Adrenal gland (tissue), 12 donors: ENCODE data around the gene NUAK1. TPM values are rescaled to one million over a fixed set of nuclear protein-coding genes. Genes with fewer than 3 reads are reported as not detected.

Experiments
- DNase-seq, 7 donors: peaks; one replicate each; pipeline ENCODE4 v3.0.0-alpha.2; 2019 to 2020
- H3K27ac ChIP-seq, 5 donors: fragments of 200-600 bp; sonication (generic) in 4 of 5; 1 replicate in 3 of 5; 2 replicates in 2 of 5; pipeline versions ENCODE4 v1.5.1 to v1.8.0; 2016 to 2020; ENCODE audit warnings: mild to moderate bottlenecking in 1 of 5
- H3K27me3 ChIP-seq: fragments of 200-600 bp; 2 replicates; pipeline ENCODE4 v1.8.0; 2021
- H3K36me3 ChIP-seq, 2 donors: fragments of 200-600 bp; replicated peaks in 1 of 2; 1 replicate in 1 of 2; 2 replicates in 1 of 2; pipeline versions ENCODE4 v1.5.1 to v1.8.0; 2018 to 2022
- H3K4me1 ChIP-seq, 2 donors: fragments of 200-600 bp; replicated peaks in 1 of 2; 1 replicate in 1 of 2; 2 replicates in 1 of 2; pipeline versions ENCODE4 v1.5.1 to v1.8.0; 2018 to 2021
- H3K4me3 ChIP-seq, 4 donors: fragments of 200-600 bp; sonication (generic) in 3 of 4; one replicate each; pipeline ENCODE4 v1.5.1; 2016 to 2018
- H3K9me3 ChIP-seq, 3 donors: fragments of 200-600 bp; sonication (generic) in 1 of 3; replicated peaks in 1 of 3; 1 replicate in 2 of 3; 2 replicates in 1 of 3; pipeline versions ENCODE4 v1.5.1 to v1.8.0; 2016 to 2021
- CTCF ChIP-seq, 6 experiments: fragments of 450-650 bp in 4 of 6; fragments of 200-600 bp in 2 of 6; sonication (generic) in 1 of 6; IDR thresholded peaks; 1 replicate in 5 of 6; 2 replicates in 1 of 6; pipeline versions ENCODE4 v1.5.1 to v1.8.0; 2016 to 2021; ENCODE audit warnings: antibody characterized with exemption in 6 of 6, mild to moderate bottlenecking in 2 of 6, moderate library complexity in 1 of 6
- POLR2A ChIP-seq, 2 donors: fragments of 450-650 bp; IDR thresholded peaks; one replicate each; pipeline ENCODE4 v1.6.1; 2017; ENCODE audit warnings: antibody characterized with exemption in 2 of 2, mild to moderate bottlenecking in 2 of 2, moderate library complexity in 1 of 2
- WGBS, 4 donors: extraction: QIAGEN DNeasy Blood & Tissue Kit in 2 of 4; methylation state at CpG; one replicate each; pipeline versions ENCODE4 v1.1.5 to v1.1.7; 2013 to 2017; 5-methylcytosine and 5-hydroxymethylcytosine counted together
- intact Hi-C, 2 donors: fragments of 100-400 bp; cut with DNase I; formaldehyde crosslinking; loops; one replicate each; pipeline versions ENCODE4 v1.14.1 to v1.15.0; 2022 to 2023
- polyA plus RNA-seq, 3 donors: library from polyadenylated mRNA; stranded (reverse); fragments of 200-250 nt in 2 of 3; fragments of 350-450 nt in 1 of 3; fragmentation: Illumina TruSeq in 1 of 3; extraction: RNeasy Lipid Tissue Mini Kit (QIAGEN cat#74804) in 1 of 3; gene quantifications; one replicate each; pipeline ENCODE4 v1.2.3, GENCODE V29; 2013 to 2014
- total RNA-seq, 9 donors: library from RNA; depleted of rRNA in 4 of 9; stranded (reverse); fragments of >200 nt in 4 of 9; fragments of 120-200 nt in 1 of 9; fragmentation: NEBNext Ultra II Directional in 1 of 9; extraction: Animal tissue kit (Norgen Biotek cat#: 25700) in 1 of 9; gene quantifications; one replicate each; pipeline versions ENCODE4 v1.1.0 to v1.2.4, GENCODE V29; 2013 to 2023
- donor health status: healthy with polysubstance abuse.
- donor health status: Bipolar disorder and iron deficiency.
- donor health status: DM: yes; HTN: yes; CAD: no.
- donor health status: DM: no; HTN: no; CAD: no.
- donor health status: DM: no; HTN: no; CAD: no.
- donor health status: DM: yes; HTN: yes; CAD: no.

The NUAK1 gene
- total and polyA plus RNA-seq, 12 donors, result 2.4 to 15.1 (median 8.4) TPM

GRCh38 chr12:106107566-106107965 is 31.2 kb downstream of the NUAK1 start:
- TF ChIP-seq POLR2A (IDR thresholded peaks at IDR 0.05) (no peak), CTCF (IDR thresholded peaks at IDR 0.05) (no peak)
- no peaks in the 10 kb centered on the region for H3K27me3 ChIP-seq
- no peaks in the 10 kb centered on the region for H3K9me3 ChIP-seq
- no peaks in the 10 kb centered on the region for H3K36me3 ChIP-seq
- no peak for DNase-seq
- intact Hi-C loops, result no loop called here
- 75 to 81% (median 80%) methylated on average over 2 of the region's 2 CpGs for WGBS, 4 donors
- peaks cover 12 to 52% of the 10 kb centered on the region in 2 donors for H3K4me1 ChIP-seq
- no peak overlapping the region for H3K4me3 ChIP-seq
- peak overlapping the region in 1 of 5 donors; percentile 59 for H3K27ac ChIP-seq

- H3K9me3 ChIP-seq, result no peaks in the 10 kb centered on the region
- H3K4me3 ChIP-seq, result no peak overlapping the region
- H3K27ac ChIP-seq, result peak overlapping the region in 3 of 5 donors; percentile 14 to 57 (median 37)
- no peak for TF ChIP-seq POLR2A (IDR thresholded peaks at IDR 0.05)
- no peak for TF ChIP-seq CTCF (IDR thresholded peaks at IDR 0.05)
- no peaks in the 10 kb centered on the region for H3K27me3 ChIP-seq
- H3K4me1 ChIP-seq, result peaks cover 12 to 47% of the 10 kb centered on the region in 2 donors
- 37 to 48% (median 46%) methylated on average over 6 of the region's 6 CpGs for WGBS, 4 donors
- DNase-seq, result no peak
- no peaks in the 10 kb centered on the region for H3K36me3 ChIP-seq
- intact Hi-C loops, result no loop called here
Measured at GRCh38 chr12:106106892-106107291, 31.9 kb downstream of the NUAK1 start.

- Histone ChIP-seq H3K9me3 (no peaks in the 10 kb centered on the region), H3K4me3 (no peak overlapping the region), H3K27me3 (no peaks in the 10 kb centered on the region), H3K27ac (peak overlapping the region in 3 of 5 donors; percentile 14 to 57 (median 47)), H3K4me1 (peaks cover 12 to 47% of the 10 kb centered on the region in 2 donors), H3K36me3 (no peaks in the 10 kb centered on the region)
- TF ChIP-seq CTCF (IDR thresholded peaks at IDR 0.05), result no peak
- TF ChIP-seq POLR2A (IDR thresholded peaks at IDR 0.05), result no peak
- intact Hi-C loops, result no loop called here
- peak in 4 of 7 donors; percentile 43 to 67 (median 50) for DNase-seq
- WGBS, 4 donors, result 29 to 40% (median 36%) methylated on average over 4 of the region's 4 CpGs
Measured at GRCh38 chr12:106106061-106106566, 32.6 kb downstream of the NUAK1 start.

- intact Hi-C loops, result no loop called here
- 88 to 94% (median 90%) methylated on average over 5 of the region's 5 CpGs for WGBS, 4 donors
- Histone ChIP-seq H3K4me3 (no peak overlapping the region), H3K27me3 (no peaks in the 10 kb centered on the region), H3K36me3 (no peaks in the 10 kb centered on the region), H3K4me1 (peaks cover 6 to 28% of the 10 kb centered on the region in 2 donors), H3K9me3 (no peaks in the 10 kb centered on the region), H3K27ac (no peak overlapping the region)
- no peak for TF ChIP-seq CTCF (IDR thresholded peaks at IDR 0.05)
- no peak for TF ChIP-seq POLR2A (IDR thresholded peaks at IDR 0.05)
- no peak for DNase-seq
Measured at GRCh38 chr12:106101803-106102202, 37.0 kb downstream of the NUAK1 start.
